ENCODE data around the gene SST. TPM values are rescaled to one million over a fixed set of nuclear protein-coding genes. Genes with fewer than 3 reads are reported as not detected.
A peak's percentile ranks its signal among the peaks of the same experiment; 100 is the strongest.
"Not testable (repeated sequence)": the region's sequence is repeated elsewhere in the genome, so short reads cannot be mapped to it uniquely, and the experiment has no call there.

The SST gene
- total and polyA plus RNA-seq, 12 donors, result 0.23 TPM; not detected in 11

- intact Hi-C loops (cut with DNase I), result loop anchor here in 4 of 10 donors (5.0 to 10.0 kb wide), 3 partner anchors 368 to 463 kb away; no protein-coding TSS in a partner anchor
Observed at GRCh38 chr3:187684880-187685279, 14.7 kb upstream of the SST start.

DNA sequence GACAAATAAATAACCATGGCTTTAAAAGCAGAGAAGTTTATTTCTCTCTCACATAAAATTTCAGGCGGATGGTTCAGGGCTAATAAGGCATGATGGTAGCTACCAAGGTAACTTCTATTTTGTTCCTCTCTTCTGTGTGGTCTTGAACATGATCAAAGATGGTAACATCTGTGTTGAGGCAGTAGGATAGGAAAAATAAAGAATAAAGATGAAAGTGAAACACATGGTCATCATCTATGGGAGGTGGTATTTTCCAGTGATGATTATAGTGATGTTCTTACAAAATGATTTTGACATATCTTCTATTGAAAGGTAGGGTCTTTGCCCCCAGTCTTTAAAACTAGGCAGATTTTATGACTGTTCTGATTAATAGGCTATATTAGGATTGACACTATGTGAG lies 14.2 kb upstream of the SST start:
- H3K4me3 ChIP-seq, result no peak overlapping the region
- peaks cover 0 to 24% (median 8%) of the 10 kb centered on the region in 11 donors for H3K9me3 ChIP-seq
- H3K27me3 ChIP-seq, result peaks cover 0 to 4% (median 0%) of the 10 kb centered on the region in 7 donors
- intact Hi-C loops (cut with DNase I), result loop anchor here in 4 of 10 donors (5.0 to 10.0 kb wide), 3 partner anchors 367 to 462 kb away; no protein-coding TSS in a partner anchor
- DNase-seq, result no peak
- H3K4me1 ChIP-seq, result peaks cover 0 to 2% (median under 1%) of the 10 kb centered on the region in 9 donors
- TF ChIP-seq, protein P1, sequence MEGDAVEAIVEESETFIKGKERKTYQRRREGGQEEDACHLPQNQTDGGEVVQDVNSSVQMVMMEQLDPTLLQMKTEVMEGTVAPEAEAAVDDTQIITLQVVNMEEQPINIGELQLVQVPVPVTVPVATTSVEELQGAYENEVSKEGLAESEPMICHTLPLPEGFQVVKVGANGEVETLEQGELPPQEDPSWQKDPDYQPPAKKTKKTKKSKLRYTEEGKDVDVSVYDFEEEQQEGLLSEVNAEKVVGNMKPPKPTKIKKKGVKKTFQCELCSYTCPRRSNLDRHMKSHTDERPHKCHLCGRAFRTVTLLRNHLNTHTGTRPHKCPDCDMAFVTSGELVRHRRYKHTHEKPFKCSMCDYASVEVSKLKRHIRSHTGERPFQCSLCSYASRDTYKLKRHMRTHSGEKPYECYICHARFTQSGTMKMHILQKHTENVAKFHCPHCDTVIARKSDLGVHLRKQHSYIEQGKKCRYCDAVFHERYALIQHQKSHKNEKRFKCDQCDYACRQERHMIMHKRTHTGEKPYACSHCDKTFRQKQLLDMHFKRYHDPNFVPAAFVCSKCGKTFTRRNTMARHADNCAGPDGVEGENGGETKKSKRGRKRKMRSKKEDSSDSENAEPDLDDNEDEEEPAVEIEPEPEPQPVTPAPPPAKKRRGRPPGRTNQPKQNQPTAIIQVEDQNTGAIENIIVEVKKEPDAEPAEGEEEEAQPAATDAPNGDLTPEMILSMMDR (IDR thresholded peaks at IDR 0.05), result no peak
- H3K36me3 ChIP-seq, result no peaks in the 10 kb centered on the region
- no peak overlapping the region for H3K27ac ChIP-seq
- 92 to 97% methylated on average over 1 of the region's 1 CpG for WGBS, 2 donors
- ATAC-seq, result no peak

More at GRCh38 chr3:187684880-187685279, 14.7 kb upstream of the SST start:
- WGBS, 2 donors, result 65 to 68% methylated on average over 2 of the region's 2 CpGs
- no peak overlapping the region for H3K4me3 ChIP-seq
- TF ChIP-seq, protein P1 (IDR thresholded peaks at IDR 0.05), result no peak
- H3K4me1 ChIP-seq, result no peaks in the 10 kb centered on the region
- peaks cover 0 to 24% (median 8%) of the 10 kb centered on the region in 11 donors for H3K9me3 ChIP-seq
- DNase-seq, result no peak
- H3K36me3 ChIP-seq, result no peaks in the 10 kb centered on the region
- H3K27ac ChIP-seq, result no peak overlapping the region
- ATAC-seq, result no peak
- peaks cover 0 to 4% (median 0%) of the 10 kb centered on the region in 7 donors for H3K27me3 ChIP-seq

DNA sequence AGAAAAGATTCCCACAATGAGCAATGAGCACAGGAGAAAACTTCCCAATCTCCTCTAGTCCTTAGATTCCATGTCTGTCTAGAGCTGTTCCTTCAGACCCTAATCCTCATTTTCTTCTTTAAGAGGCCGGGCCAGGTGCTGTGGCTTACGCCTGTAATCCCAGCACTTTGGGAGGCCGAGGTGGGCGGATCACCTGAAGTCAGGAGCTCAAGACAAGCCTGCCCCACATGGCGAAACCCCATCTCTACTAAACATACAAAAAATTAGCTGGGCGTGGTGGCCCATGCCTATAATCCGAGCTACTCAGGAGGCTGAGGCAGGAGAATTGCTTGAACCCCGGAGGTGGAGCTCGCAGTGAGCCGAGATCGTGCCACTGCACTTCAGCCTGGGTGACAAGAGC lies 11.6 kb upstream of the SST start:
- 86 to 88% methylated on average over 11 of the region's 11 CpGs for WGBS, 2 donors
- not testable (repeated sequence) for H3K4me3 ChIP-seq, H3K36me3 ChIP-seq, H3K27ac ChIP-seq, H3K27me3 ChIP-seq, DNase-seq, ATAC-seq
- Histone ChIP-seq H3K9me3 (peaks cover 0 to 20% (median 8%) of the 10 kb centered on the region in 11 donors), H3K4me1 (peaks cover 0 to 12% (median 6%) of the 10 kb centered on the region in 9 donors)
- intact Hi-C loops (cut with DNase I), result loop anchor here in 6 of 10 donors (2.0 to 10.0 kb wide), 6 partner anchors 33 to 461 kb away; no protein-coding TSS in a partner anchor

- ATAC-seq (peak; percentile 86 to 95 (median 92)), DNase-seq (peak; percentile 73 to 78)
- 29 to 31% methylated on average over 7 of the region's 7 CpGs for WGBS, 2 donors
- no peak overlapping the region for H3K4me3 ChIP-seq
- H3K4me1 ChIP-seq, result peaks cover 0 to 12% (median 6%) of the 10 kb centered on the region in 9 donors
- no peaks in the 10 kb centered on the region for H3K36me3 ChIP-seq
- peaks cover 0 to 20% (median 3%) of the 10 kb centered on the region in 7 donors for H3K27me3 ChIP-seq
- H3K9me3 ChIP-seq, result peaks cover 0 to 4% (median 0%) of the 10 kb centered on the region in 11 donors
- intact Hi-C loops (cut with DNase I), result loop anchor here (1.0 to 10.0 kb wide), 10 partner anchors 35 to 463 kb away; no protein-coding TSS in a partner anchor
- TF ChIP-seq, protein P1 (IDR thresholded peaks at IDR 0.05), result peak; percentile 81 to 94 (median 92)
- H3K27ac ChIP-seq, result no peak overlapping the region
Observed at GRCh38 chr3:187679638-187680396, 9.6 kb upstream of the SST start.

All from heart right ventricle (tissue), 16 donors.